SK-N-SH (cell line): ENCODE measurements around the gene NOTCH2. TPM values are rescaled to one million over a fixed set of nuclear protein-coding genes. Genes with fewer than 3 reads are reported as not detected.

ENCODE experiments used
- CTCF ChIA-PET: fragments of 300-600, 350-600 bp; formaldehyde crosslinking; extraction: SDS; loops from one replicate; lab custom pipeline; 2021; lab: Yijun Ruan, JAX
- POLR2A ChIA-PET: fragments of 350-600 bp; sonication (Branson Sonifier 250); formaldehyde crosslinking; extraction: SDS; loops from one replicate; lab custom pipeline; 2020; ENCODE audit warnings: antibody characterized with exemption, inconsistent platforms; lab: Yijun Ruan, JAX
- DNase-seq: peaks from one replicate; pipeline ENCODE4 v3.0.0; 2012
- H2AFZ ChIP-seq: fragments of 200-600 bp; sonication (generic); 2 replicates; pipeline ENCODE4 v1.8.1; 2016; ENCODE audit warnings: antibody characterized with exemption, mild to moderate bottlenecking, low read depth
- H3F3A ChIP-seq: fragments of 200-600 bp; sonication (generic); replicated peaks from 2 replicates; pipeline ENCODE3; 2016; ENCODE audit warnings: antibody characterized with exemption, mild to moderate bottlenecking; ENCODE audit not compliant: insufficient read depth
- H3K27ac ChIP-seq, 2 experiments: fragments of 200-500 bp in 1 of 2; fragments of 200-600 bp in 1 of 2; sonication (Bioruptor generic) in 1 of 2; sonication (generic), shearing (Covaris generic) in 1 of 2; 2 replicates each; pipeline versions ENCODE4 v1.5.1 to v1.6.1; 2014 to 2016; ENCODE audit warnings: low read depth in 2 of 2, inconsistent platforms in 1 of 2, low read length in 1 of 2, mild to moderate bottlenecking in 1 of 2, mixed read lengths in 1 of 2
- H3K27me3 ChIP-seq: fragments of 200-600 bp; sonication (generic), shearing (Covaris generic); 2 replicates; pipeline ENCODE4 v1.6.1; 2016; ENCODE audit warnings: mixed run types; ENCODE audit not compliant: insufficient read depth
- H3K36me3 ChIP-seq, 2 experiments: fragments of 200-500 bp in 1 of 2; fragments of 200-600 bp in 1 of 2; sonication (Bioruptor generic) in 1 of 2; sonication (generic) in 1 of 2; replicated peaks in 1 of 2; 2 replicates each; pipeline versions ENCODE3 to v1.5.1; 2014 to 2016; ENCODE audit warnings: low read length in 1 of 2, mild to moderate bottlenecking in 1 of 2; ENCODE audit not compliant: insufficient read depth in 2 of 2, control insufficient read depth in 1 of 2
- H3K4me1 ChIP-seq, 2 experiments: fragments of 200-500 bp in 1 of 2; fragments of 200-600 bp in 1 of 2; sonication (Bioruptor generic) in 1 of 2; sonication (generic), shearing (Covaris generic) in 1 of 2; 2 replicates each; pipeline versions ENCODE4 v1.5.1 to v1.6.1; 2014 to 2016; ENCODE audit warnings: low read depth in 1 of 2, low read length in 1 of 2, mixed run types in 1 of 2; ENCODE audit not compliant: insufficient read depth in 2 of 2, control insufficient read depth in 1 of 2
- H3K4me2 ChIP-seq: fragments of 200-600 bp; sonication (generic), shearing (Covaris generic); 2 replicates; pipeline ENCODE4 v1.6.1; 2017; ENCODE audit warnings: mixed run types
- H3K4me3 ChIP-seq, 2 experiments: fragments of 200-500 bp in 1 of 2; fragments of 200-600 bp in 1 of 2; sonication (Bioruptor generic) in 1 of 2; sonication (generic), shearing (Covaris generic) in 1 of 2; 2 replicates each; pipeline versions ENCODE4 v1.5.1 to v1.8.1; 2014 to 2016; ENCODE audit warnings: low read depth in 2 of 2, inconsistent platforms in 1 of 2, low read length in 1 of 2, mild to moderate bottlenecking in 1 of 2, mixed read lengths in 1 of 2, moderate library complexity in 1 of 2
- H3K79me2 ChIP-seq: fragments of 200-600 bp; sonication (generic); 2 replicates; pipeline ENCODE4 v1.8.1; 2017; ENCODE audit warnings: mild to moderate bottlenecking; ENCODE audit not compliant: insufficient read depth
- H3K9ac ChIP-seq: fragments of 200-600 bp; sonication (generic); 2 replicates; pipeline ENCODE4 v1.6.1; 2017; ENCODE audit warnings: mixed run types
- H3K9me2 ChIP-seq: fragments of 200-600 bp; sonication (generic); 2 replicates; pipeline ENCODE4 v1.6.1; 2017; ENCODE audit warnings: mixed run types
- H3K9me3 ChIP-seq: fragments of 200-600 bp; sonication (generic); 2 replicates; pipeline ENCODE4 v1.6.1; 2017; ENCODE audit warnings: mixed run types, mild to moderate bottlenecking, moderate library complexity
- H4K20me1 ChIP-seq: fragments of 200-600 bp; sonication (generic); 2 replicates; pipeline ENCODE4 v1.6.1; 2017; ENCODE audit warnings: mild to moderate bottlenecking, mixed run types; ENCODE audit not compliant: insufficient read depth
- FOXJ3 ChIP-seq: sonication (generic); formaldehyde crosslinking; IDR thresholded peaks from 2 replicates; pipeline ENCODE4 v1.5.1; 2020; ENCODE audit warnings: mild to moderate bottlenecking, missing genetic modification reagents
- FOXM1 ChIP-seq: IDR thresholded peaks from 2 replicates; pipeline ENCODE4 v1.4.0; 2012; ENCODE audit warnings: low read depth, mild to moderate bottlenecking
- MAX ChIP-seq: IDR thresholded peaks from 2 replicates; pipeline ENCODE4 v1.4.0; 2012; ENCODE audit warnings: low read depth
- MEF2A ChIP-seq: IDR thresholded peaks from 2 replicates; pipeline ENCODE4 v1.4.0; 2012; ENCODE audit warnings: low read depth, borderline replicate concordance
- MXI1 ChIP-seq: IDR thresholded peaks from 2 replicates; pipeline ENCODE4 v1.6.1; 2012; ENCODE audit warnings: mild to moderate bottlenecking, low read depth, low read length, improper control_type of control experiment
- NFIC ChIP-seq: IDR thresholded peaks from 2 replicates; pipeline ENCODE4 v1.4.0; 2012; ENCODE audit warnings: borderline replicate concordance
- RCOR1 ChIP-seq: fragments of 150-350 bp; IDR thresholded peaks from 2 replicates; pipeline ENCODE4 v1.6.1; 2017; ENCODE audit warnings: antibody characterized with exemption, low read length
- REST ChIP-seq: IDR thresholded peaks from 2 replicates; pipeline ENCODE4 v1.6.1; 2012; ENCODE audit warnings: mild to moderate bottlenecking, low read depth, low read length, moderate library complexity
- SIN3A ChIP-seq: IDR thresholded peaks from 2 replicates; pipeline ENCODE4 v1.6.1; 2012; ENCODE audit warnings: low read depth, mild to moderate bottlenecking, low read length, moderate library complexity, borderline replicate concordance
- SMC3 ChIP-seq: IDR thresholded peaks from 2 replicates; pipeline ENCODE4 v1.6.1; 2012; ENCODE audit warnings: low read depth, low read length, improper control_type of control experiment
- TAF1 ChIP-seq: IDR thresholded peaks from 2 replicates; pipeline ENCODE4 v1.6.1; 2012; ENCODE audit warnings: low read depth, mild to moderate bottlenecking, low read length, moderate library complexity, borderline replicate concordance
- TCF12 ChIP-seq: IDR thresholded peaks from 2 replicates; pipeline ENCODE4 v1.4.0; 2012
- YY1 ChIP-seq: IDR thresholded peaks from 2 replicates; pipeline ENCODE4 v1.4.0; 2012; ENCODE audit warnings: low read depth, mild to moderate bottlenecking
- WGBS: methylation state at CpG from one replicate; pipeline ENCODE4 v1.1.6; 2017; ENCODE audit warnings: low lambda C conversion rate; 5-methylcytosine and 5-hydroxymethylcytosine counted together
- polyA plus RNA-seq, 3 experiments: library from polyadenylated mRNA; depleted of rRNA; stranded (reverse); fragments of >200 nt; gene quantifications; 2 replicates each; pipeline ENCODE4 v1.2.3, GENCODE V29; 2012
- TF ChIP-seq, protein P1 (sequence below): fragments of 150-350 bp; IDR thresholded peaks from 2 replicates; pipeline ENCODE4 v1.6.1; 2017; ENCODE audit warnings: antibody characterized with exemption, low read length, low read depth, borderline replicate concordance
- TF ChIP-seq, protein P2 (sequence below): IDR thresholded peaks from 2 replicates; pipeline ENCODE4 v1.4.0; 2012; ENCODE audit warnings: low read depth, borderline replicate concordance
- TF ChIP-seq, protein P3 (sequence below): IDR thresholded peaks from 2 replicates; pipeline ENCODE4; 2012

The NOTCH2 gene
- polyA plus RNA-seq, 1 of the 3 experiments (the other 2 are of a cell fraction): 23.0 TPM

DNA sequence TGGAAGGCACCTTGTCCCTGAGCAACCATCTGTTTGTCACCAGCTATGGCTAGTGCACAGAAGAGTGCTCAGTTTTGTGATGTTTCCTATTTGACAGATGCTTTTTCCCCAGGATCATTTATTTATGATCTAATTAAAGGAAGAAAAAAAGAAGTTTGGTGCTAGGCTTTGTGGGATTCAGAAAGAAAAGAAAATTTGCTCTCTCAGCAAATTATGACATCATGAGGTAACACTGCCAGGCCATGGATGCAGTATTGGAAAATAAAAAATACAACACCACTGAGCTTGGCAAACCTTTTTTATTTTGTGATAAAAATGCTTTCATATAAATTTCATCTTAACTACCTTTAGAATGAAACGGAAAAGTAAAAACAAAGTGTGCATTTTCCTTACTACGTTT lies 157.7 kb downstream of the NOTCH2 start:
- peaks cover 32 to 61% of the 10 kb centered on the region in 2 experiments for H3K36me3 ChIP-seq
- ChIA-PET CTCF (interaction anchor here (1.1 kb wide), 1 partner anchor 37 kb away, joined by 3 read pairs; no protein-coding TSS in a partner anchor), POLR2A (no interaction called here)
- no peaks in the 10 kb centered on the region for H3K27me3 ChIP-seq
- no peak for DNase-seq
- H3K4me1 ChIP-seq: no peaks in the 10 kb centered on the region
- WGBS: 97% methylated on average over 2 of the region's 2 CpGs
- no peak overlapping the region for H2AFZ ChIP-seq
- no peaks in the 10 kb centered on the region for H3K9me3 ChIP-seq
- H3K9me2 ChIP-seq: no peaks in the 10 kb centered on the region
- 0 out of 2 replicates have a peak, but pooled peaks cover 5% of the 10 kb centered on the region for H3K79me2 ChIP-seq
- H3K9ac ChIP-seq: no peak overlapping the region
- H4K20me1 ChIP-seq: no peaks in the 10 kb centered on the region
- peaks cover 18% of the 10 kb centered on the region for H3F3A ChIP-seq
- no peak overlapping the region for H3K27ac ChIP-seq
- H3K4me3 ChIP-seq: no peak overlapping the region
- TF ChIP-seq REST (no peak), YY1 (no peak), FOXM1 (no peak), RCOR1 (no peak), SIN3A (no peak)
- TF ChIP-seq, protein P1, sequence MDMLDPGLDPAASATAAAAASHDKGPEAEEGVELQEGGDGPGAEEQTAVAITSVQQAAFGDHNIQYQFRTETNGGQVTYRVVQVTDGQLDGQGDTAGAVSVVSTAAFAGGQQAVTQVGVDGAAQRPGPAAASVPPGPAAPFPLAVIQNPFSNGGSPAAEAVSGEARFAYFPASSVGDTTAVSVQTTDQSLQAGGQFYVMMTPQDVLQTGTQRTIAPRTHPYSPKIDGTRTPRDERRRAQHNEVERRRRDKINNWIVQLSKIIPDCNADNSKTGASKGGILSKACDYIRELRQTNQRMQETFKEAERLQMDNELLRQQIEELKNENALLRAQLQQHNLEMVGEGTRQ: no peak
- TF ChIP-seq, protein P2, sequence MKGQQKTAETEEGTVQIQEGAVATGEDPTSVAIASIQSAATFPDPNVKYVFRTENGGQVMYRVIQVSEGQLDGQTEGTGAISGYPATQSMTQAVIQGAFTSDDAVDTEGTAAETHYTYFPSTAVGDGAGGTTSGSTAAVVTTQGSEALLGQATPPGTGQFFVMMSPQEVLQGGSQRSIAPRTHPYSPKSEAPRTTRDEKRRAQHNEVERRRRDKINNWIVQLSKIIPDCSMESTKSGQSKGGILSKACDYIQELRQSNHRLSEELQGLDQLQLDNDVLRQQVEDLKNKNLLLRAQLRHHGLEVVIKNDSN: no peak
- TF ChIP-seq, all 33 proteins: peak for 0
- no peak overlapping the region for H3K4me2 ChIP-seq

DNA sequence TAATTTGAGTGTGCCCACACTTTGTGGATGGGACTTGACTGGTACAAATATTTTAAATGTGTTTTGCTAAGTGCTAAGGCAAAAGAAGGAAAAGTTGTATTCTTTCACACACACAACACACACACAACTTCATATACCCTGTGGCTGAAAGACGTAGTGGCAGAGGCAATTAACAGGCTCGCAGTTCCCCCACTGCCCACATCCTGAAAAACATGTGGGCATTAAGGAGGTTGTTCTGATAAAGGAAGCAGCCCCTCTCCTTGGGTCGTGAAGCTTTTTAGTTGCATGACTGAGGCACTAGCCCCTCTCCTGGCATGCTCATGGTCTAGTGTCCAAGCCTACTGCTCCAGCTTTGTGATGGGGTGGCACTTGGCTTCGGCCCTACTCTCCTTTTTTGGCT lies 158.8 kb downstream of the NOTCH2 start:
- H4K20me1 ChIP-seq: no peaks in the 10 kb centered on the region
- TF ChIP-seq TCF12: no peak
- TF ChIP-seq, protein P1: no peak
- TF ChIP-seq MEF2A: no peak
- no peak for TF ChIP-seq TAF1
- TF ChIP-seq, protein P3, sequence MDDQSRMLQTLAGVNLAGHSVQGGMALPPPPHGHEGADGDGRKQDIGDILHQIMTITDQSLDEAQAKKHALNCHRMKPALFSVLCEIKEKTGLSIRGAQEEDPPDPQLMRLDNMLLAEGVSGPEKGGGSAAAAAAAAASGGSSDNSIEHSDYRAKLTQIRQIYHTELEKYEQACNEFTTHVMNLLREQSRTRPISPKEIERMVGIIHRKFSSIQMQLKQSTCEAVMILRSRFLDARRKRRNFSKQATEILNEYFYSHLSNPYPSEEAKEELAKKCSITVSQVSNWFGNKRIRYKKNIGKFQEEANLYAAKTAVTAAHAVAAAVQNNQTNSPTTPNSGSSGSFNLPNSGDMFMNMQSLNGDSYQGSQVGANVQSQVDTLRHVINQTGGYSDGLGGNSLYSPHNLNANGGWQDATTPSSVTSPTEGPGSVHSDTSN: no peak
- no peak for TF ChIP-seq FOXJ3 (CRISPR knock-in tag)
- no peak for TF ChIP-seq NFIC
- no peak for TF ChIP-seq MAX
- no peak for TF ChIP-seq YY1
- no peak for TF ChIP-seq MXI1
- no peak for TF ChIP-seq SMC3
- H3K27ac ChIP-seq: no peak overlapping the region
- DNase-seq: no peak
- H3K4me2 ChIP-seq: no peak overlapping the region
- 100% methylated on average over 4 of the region's 4 CpGs for WGBS
- H3K9ac ChIP-seq: no peak overlapping the region
- H2AFZ ChIP-seq: no peak overlapping the region
- POLR2A ChIA-PET: no interaction called here
- H3F3A ChIP-seq: peaks cover 18% of the 10 kb centered on the region
- H3K27me3 ChIP-seq: no peaks in the 10 kb centered on the region
- no peaks in the 10 kb centered on the region for H3K9me3 ChIP-seq
- H3K9me2 ChIP-seq: no peaks in the 10 kb centered on the region
- H3K4me1 ChIP-seq: no peaks in the 10 kb centered on the region
- H3K79me2 ChIP-seq: 0 out of 2 replicates have a peak, but pooled peaks cover 5% of the 10 kb centered on the region
- CTCF ChIA-PET: interaction anchor here (0.7 to 2.3 kb wide), 3 partner anchors 11 to 102 kb away, joined by 3 to 9 read pairs (median 3); no protein-coding TSS in a partner anchor
- peaks cover 20 to 50% of the 10 kb centered on the region in 2 experiments for H3K36me3 ChIP-seq
- no peak overlapping the region for H3K4me3 ChIP-seq
